MM.1S (cell line): Measurements from ENCODE around the gene FAM43A.

Experiments
- DNase-seq: peaks from one replicate; pipeline ENCODE4 v3.0.0-alpha.2; 2015
- H2AFZ ChIP-seq: fragments of 300-600 bp; sonication (generic); 2 replicates; pipeline ENCODE4 v1.6.0; 2016; ENCODE audit warnings: antibody characterized with exemption, low read length
- H3F3A ChIP-seq: fragments of 300-600 bp; sonication (generic); 2 replicates; pipeline ENCODE4 v1.6.1; 2016; ENCODE audit warnings: mild to moderate bottlenecking, antibody characterized with exemption, low read length, moderate library complexity, mixed read lengths; ENCODE audit not compliant: insufficient read depth
- H3K27ac ChIP-seq: fragments of 300-600 bp; sonication (generic); 2 replicates; pipeline ENCODE4 v1.5.1; 2016; ENCODE audit warnings: mild to moderate bottlenecking, low read length
- H3K27me3 ChIP-seq: fragments of 300-600 bp; sonication (generic); replicated peaks from 2 replicates; pipeline ENCODE4 v1.6.0; 2016; ENCODE audit warnings: low read length; ENCODE audit not compliant: insufficient read depth
- H3K36me3 ChIP-seq: fragments of 300-600 bp; sonication (generic); replicated peaks from 2 replicates; pipeline ENCODE4 v1.6.1; 2016; ENCODE audit warnings: mild to moderate bottlenecking, low read length, mixed read lengths; ENCODE audit not compliant: insufficient read depth
- H3K4me1 ChIP-seq: fragments of 300-600 bp; sonication (generic); 2 replicates; pipeline ENCODE4 v1.6.1; 2016; ENCODE audit warnings: low read length, mixed read lengths
- H3K4me2 ChIP-seq: fragments of 300-600 bp; sonication (generic); 2 replicates; pipeline ENCODE4 v1.6.0; 2016; ENCODE audit warnings: low read depth, low read length
- H3K4me3 ChIP-seq: fragments of 300-600 bp; sonication (generic); 2 replicates; pipeline ENCODE4 v1.5.1; 2016; ENCODE audit warnings: low read length, mixed read lengths
- H3K79me2 ChIP-seq: fragments of 300-600 bp; sonication (generic); 2 replicates; pipeline ENCODE4 v1.6.1; 2016; ENCODE audit warnings: mixed run types, low read length, mixed read lengths
- H3K9ac ChIP-seq: fragments of 300-600 bp; sonication (generic); 2 replicates; pipeline ENCODE4 v1.6.1; 2016; ENCODE audit warnings: low read length, mixed read lengths
- H3K9me2 ChIP-seq: fragments of 300-600 bp; sonication (generic); replicated peaks from 2 replicates; pipeline ENCODE4 v1.6.1; 2016; ENCODE audit warnings: mild to moderate bottlenecking, low read length, mixed read lengths; ENCODE audit not compliant: insufficient read depth
- H3K9me3 ChIP-seq: fragments of 300-600 bp; sonication (generic); replicated peaks from 2 replicates; pipeline ENCODE4 v1.6.1; 2016; ENCODE audit warnings: mild to moderate bottlenecking, low read length, mixed read lengths; ENCODE audit not compliant: insufficient read depth
- H4K20me1 ChIP-seq: fragments of 300-600 bp; sonication (generic); 2 replicates; pipeline ENCODE4 v1.6.1; 2016; ENCODE audit warnings: mild to moderate bottlenecking, low read length, moderate library complexity, mixed read lengths; ENCODE audit not compliant: insufficient read depth
- CTCF ChIP-seq: fragments of 300-600 bp; sonication (generic); IDR thresholded peaks from 2 replicates; pipeline ENCODE4 v1.5.1; 2016; ENCODE audit warnings: antibody characterized with exemption, low read length, mixed read lengths
- EZH2 ChIP-seq: fragments of 300-600 bp; sonication (generic); optimal IDR thresholded peaks from 2 replicates; pipeline ENCODE3; 2017; ENCODE audit warnings: low read depth, mild to moderate bottlenecking, antibody characterized with exemption, low read length, mixed read lengths
- EZH2phosphoT487 ChIP-seq: fragments of 300-600 bp; sonication (generic); IDR thresholded peaks from 2 replicates; pipeline ENCODE4 v1.6.1; 2018; ENCODE audit warnings: antibody characterized with exemption, low read length

The FAM43A gene

GRCh38 chr3:194730365-194730764 lies 44.7 kb downstream of the FAM43A start:
- Histone ChIP-seq H3K36me3 (no peaks in the 10 kb centered on the region), H3K4me1 (no peaks in the 10 kb centered on the region), H3K27me3 (no peaks in the 10 kb centered on the region), H3F3A (no peaks in the 10 kb centered on the region), H3K9ac (no peak overlapping the region), H2AFZ (no peak overlapping the region), H3K27ac (no peak overlapping the region), H4K20me1 (no peaks in the 10 kb centered on the region), H3K9me2 (no peaks in the 10 kb centered on the region), H3K79me2 (no peaks in the 10 kb centered on the region), H3K4me3 (no peak overlapping the region), H3K4me2 (no peak overlapping the region), H3K9me3 (no peaks in the 10 kb centered on the region)
- DNase-seq = peak; percentile 47
- TF ChIP-seq CTCF (no peak), EZH2 (no peak), EZH2phosphoT487 (no peak)

GRCh38 chr3:194731506-194732073 lies 45.9 kb downstream of the FAM43A start:
- no peaks in the 10 kb centered on the region for H3F3A ChIP-seq

GRCh38 chr3:194732617-194733016 lies 46.9 kb downstream of the FAM43A start:
- Histone ChIP-seq H2AFZ (no peak overlapping the region), H3K4me1 (no peaks in the 10 kb centered on the region), H4K20me1 (no peaks in the 10 kb centered on the region), H3K9me2 (no peaks in the 10 kb centered on the region), H3K27ac (no peak overlapping the region), H3K9ac (no peak overlapping the region), H3K36me3 (no peaks in the 10 kb centered on the region), H3K79me2 (no peaks in the 10 kb centered on the region), H3K4me2 (no peak overlapping the region), H3K9me3 (no peaks in the 10 kb centered on the region), H3K27me3 (0 out of 2 replicates have a peak, but pooled peaks cover 6% of the 10 kb centered on the region), H3K4me3 (no peak overlapping the region), H3F3A (no peaks in the 10 kb centered on the region)
- DNase-seq = no peak
- TF ChIP-seq CTCF (no peak), EZH2 (no peak), EZH2phosphoT487 (no peak)

More at GRCh38 chr3:194731506-194732073, 45.9 kb downstream of the FAM43A start:
- Histone ChIP-seq H3K27me3 (0 out of 2 replicates have a peak, but pooled peaks cover under 1% of the 10 kb centered on the region), H3K9me3 (no peaks in the 10 kb centered on the region), H3K36me3 (no peaks in the 10 kb centered on the region), H3K4me2 (no peak overlapping the region), H3K9me2 (no peaks in the 10 kb centered on the region), H3K27ac (no peak overlapping the region), H4K20me1 (no peaks in the 10 kb centered on the region), H2AFZ (no peak overlapping the region), H3K4me1 (no peaks in the 10 kb centered on the region), H3K9ac (no peak overlapping the region), H3K4me3 (no peak overlapping the region), H3K79me2 (no peaks in the 10 kb centered on the region)
- no peak for DNase-seq
- TF ChIP-seq EZH2 (no peak), CTCF (no peak), EZH2phosphoT487 (no peak)
